ENCODE results near the gene PKD2L1. TPM values are rescaled to one million over a fixed set of nuclear protein-coding genes. Genes with fewer than 3 reads are reported as not detected.

The PKD2L1 gene
- polyA plus RNA-seq, 1 experiment = not detected

- no peak overlapping the region for H3K27ac ChIP-seq (ENCODE audit: low read depth, low read length)
- TF ChIP-seq CTCF (IDR thresholded peaks at IDR 0.05; ENCODE audit: low read depth, low read length) = no peak
- CTCF ChIA-PET = interaction anchor here (1.8 kb wide), 1 partner anchor 12 kb away, joined by 6 read pairs; no protein-coding TSS in a partner anchor
Measured at GRCh38 chr10:100327718-100328009, 2.4 kb downstream of the PKD2L1 start.

GRCh38 chr10:100327007-100327717 is 2.9 kb downstream of the PKD2L1 start:
- ChIA-PET POLR2A (no interaction called here), CTCF (interaction anchor here (1.8 kb wide), 1 partner anchor 12 kb away, joined by 6 read pairs; no protein-coding TSS in a partner anchor)
- no peak overlapping the region for H3K4me3 ChIP-seq (ENCODE audit: low read depth, low read length)
- peaks cover 34% of the 10 kb centered on the region for H3K27me3 ChIP-seq (ENCODE audit: control insufficient read depth, insufficient read depth, low read length)
- H3K27ac ChIP-seq (ENCODE audit: low read depth, low read length) = no peak overlapping the region
- DNase-seq (ENCODE audit: low read depth, low spot score) = no peak
- TF ChIP-seq CTCF (IDR thresholded peaks at IDR 0.05; ENCODE audit: low read depth, low read length) = no peak
- H3K9me3 ChIP-seq (ENCODE audit: control insufficient read depth, insufficient read depth, low read length) = no peaks in the 10 kb centered on the region

More at GRCh38 chr10:100327718-100328009, 2.4 kb downstream of the PKD2L1 start:
- Histone ChIP-seq H3K27me3 (ENCODE audit: control insufficient read depth, insufficient read depth, low read length) (peaks cover 34% of the 10 kb centered on the region), H3K9me3 (ENCODE audit: control insufficient read depth, insufficient read depth, low read length) (no peaks in the 10 kb centered on the region), H3K4me3 (ENCODE audit: low read depth, low read length) (no peak overlapping the region)
- POLR2A ChIA-PET = no interaction called here
- DNase-seq (ENCODE audit: low read depth, low spot score) = no peak

- no peak for DNase-seq (ENCODE audit: low read depth, low spot score)
- Histone ChIP-seq H3K27me3 (ENCODE audit: control insufficient read depth, insufficient read depth, low read length) (peaks cover 26% of the 10 kb centered on the region), H3K4me3 (ENCODE audit: low read depth, low read length) (no peak overlapping the region), H3K9me3 (ENCODE audit: control insufficient read depth, insufficient read depth, low read length) (no peaks in the 10 kb centered on the region), H3K27ac (ENCODE audit: low read depth, low read length) (no peak overlapping the region)
- no peak for TF ChIP-seq CTCF (IDR thresholded peaks at IDR 0.05; ENCODE audit: low read depth, low read length)
- ChIA-PET POLR2A (no interaction called here), CTCF (no interaction called here)
Measured at GRCh38 chr10:100325158-100325557, 4.9 kb downstream of the PKD2L1 start.

- CTCF ChIA-PET = no interaction called here
- POLR2A ChIA-PET = no interaction called here
Measured at GRCh38 chr10:100319707-100320402, 10.2 kb downstream of the PKD2L1 start.

More at GRCh38 chr10:100319707-100320402, 10.2 kb downstream of the PKD2L1 start:
- no peak for TF ChIP-seq CTCF (IDR thresholded peaks at IDR 0.05; ENCODE audit: low read depth, low read length)
- Histone ChIP-seq H3K9me3 (ENCODE audit: control insufficient read depth, insufficient read depth, low read length) (no peaks in the 10 kb centered on the region), H3K27ac (ENCODE audit: low read depth, low read length) (no peak overlapping the region), H3K4me3 (ENCODE audit: low read depth, low read length) (no peak overlapping the region), H3K27me3 (ENCODE audit: control insufficient read depth, insufficient read depth, low read length) (peaks cover 10% of the 10 kb centered on the region)
- no peak for DNase-seq (ENCODE audit: low read depth, low spot score)
